ENCODE results near the gene POLL. TPM values are rescaled to one million over a fixed set of nuclear protein-coding genes. Genes with fewer than 3 reads are reported as not detected.

POLL gene
- total and polyA plus RNA-seq, 2 experiments from 2014 or later: 16.8 to 17.7 TPM

- H3K9me3 ChIP-seq (ENCODE audit: low read depth): no peaks in the 10 kb centered on the region
- TF ChIP-seq EZH2 (IDR thresholded peaks at IDR 0.05; ENCODE audit: borderline replicate concordance) (no peak), CTCF (IDR thresholded peaks at IDR 0.05; ENCODE audit: poor library complexity) (no peak), EZH2phosphoT487 (IDR thresholded peaks at IDR 0.05; ENCODE audit: low read depth, severe bottlenecking, unreplicated experiment) (no peak)
Measured at GRCh38 chr10:101563007-101563406, 25.1 kb downstream of the POLL start.

GRCh38 chr10:101562231-101562630 lies 25.8 kb downstream of the POLL start:
- DNase-seq (ENCODE audit: low spot score): no peak
- H3K4me3 ChIP-seq: no peak overlapping the region
- peaks cover 23% of the 10 kb centered on the region for H3K27me3 ChIP-seq
- TF ChIP-seq CTCF (IDR thresholded peaks at IDR 0.05; ENCODE audit: poor library complexity) (no peak), EZH2phosphoT487 (IDR thresholded peaks at IDR 0.05; ENCODE audit: low read depth, severe bottlenecking, unreplicated experiment) (no peak), EZH2 (IDR thresholded peaks at IDR 0.05; ENCODE audit: borderline replicate concordance) (no peak)
- H3K9me3 ChIP-seq (ENCODE audit: low read depth): no peaks in the 10 kb centered on the region
- H3K4me1 ChIP-seq (ENCODE audit: insufficient read depth): no peaks in the 10 kb centered on the region
- H3K36me3 ChIP-seq (replicated peaks; ENCODE audit: insufficient read depth, low read depth): no peaks in the 10 kb centered on the region
- no peak overlapping the region for H3K27ac ChIP-seq
- no peak overlapping the region for H2AFZ ChIP-seq
- H4K20me1 ChIP-seq (ENCODE audit: insufficient read depth, poor library complexity, severe bottlenecking): no peaks in the 10 kb centered on the region
- H3K9me2 ChIP-seq (replicated peaks; ENCODE audit: insufficient read depth): no peaks in the 10 kb centered on the region
- 95% methylated on average over 5 of the region's 5 CpGs for WGBS (ENCODE audit: low lambda C conversion rate, missing lambda C conversion rate)
- H3K4me2 ChIP-seq: no peak overlapping the region
- H3K79me2 ChIP-seq: no peaks in the 10 kb centered on the region

More at GRCh38 chr10:101563007-101563406, 25.1 kb downstream of the POLL start:
- H3K27ac ChIP-seq: no peak overlapping the region
- no peaks in the 10 kb centered on the region for H3K36me3 ChIP-seq (replicated peaks; ENCODE audit: insufficient read depth, low read depth)
- no peaks in the 10 kb centered on the region for H3K79me2 ChIP-seq
- H3K27me3 ChIP-seq: peaks cover 31% of the 10 kb centered on the region
- H4K20me1 ChIP-seq (ENCODE audit: insufficient read depth, poor library complexity, severe bottlenecking): no peaks in the 10 kb centered on the region
- no peak overlapping the region for H3K4me2 ChIP-seq
- 79% methylated on average over 3 of the region's 3 CpGs for WGBS (ENCODE audit: low lambda C conversion rate, missing lambda C conversion rate)
- no peaks in the 10 kb centered on the region for H3K4me1 ChIP-seq (ENCODE audit: insufficient read depth)
- H3K4me3 ChIP-seq: no peak overlapping the region
- no peak for DNase-seq (ENCODE audit: low spot score)
- H2AFZ ChIP-seq: no peak overlapping the region
- no peaks in the 10 kb centered on the region for H3K9me2 ChIP-seq (replicated peaks; ENCODE audit: insufficient read depth)

- Histone ChIP-seq H3K27me3 (peaks cover 14% of the 10 kb centered on the region), H3K4me1 (ENCODE audit: insufficient read depth) (no peaks in the 10 kb centered on the region), H3K9me3 (ENCODE audit: low read depth) (no peaks in the 10 kb centered on the region), H3K4me3 (no peak overlapping the region), H3K79me2 (no peaks in the 10 kb centered on the region), H2AFZ (no peak overlapping the region), H3K36me3 (replicated peaks; ENCODE audit: insufficient read depth, low read depth) (no peaks in the 10 kb centered on the region), H3K4me2 (no peak overlapping the region), H3K27ac (no peak overlapping the region), H4K20me1 (ENCODE audit: insufficient read depth, poor library complexity, severe bottlenecking) (no peaks in the 10 kb centered on the region), H3K9me2 (replicated peaks; ENCODE audit: insufficient read depth) (no peaks in the 10 kb centered on the region)
- WGBS (ENCODE audit: low lambda C conversion rate, missing lambda C conversion rate): 87% methylated on average over 15 of the region's 15 CpGs
- no peak for DNase-seq (ENCODE audit: low spot score)
- TF ChIP-seq EZH2phosphoT487 (IDR thresholded peaks at IDR 0.05; ENCODE audit: low read depth, severe bottlenecking, unreplicated experiment) (no peak), EZH2 (IDR thresholded peaks at IDR 0.05; ENCODE audit: borderline replicate concordance) (no peak), CTCF (IDR thresholded peaks at IDR 0.05; ENCODE audit: poor library complexity) (no peak)
Measured at GRCh38 chr10:101561068-101561915, 26.8 kb downstream of the POLL start.

Measured in hepatocyte (in vitro differentiated cells).